ENCODE measurements around the gene MMP2.

- no peak for TF ChIP-seq CTCF (conservative IDR thresholded peaks at IDR 0.05 in 1 of 2, IDR thresholded peaks at IDR 0.05 in 1 of 2; ENCODE audit: low read depth in 1 of 2, low read length in 2 of 2)
- TF ChIP-seq EZH2 (IDR thresholded peaks at IDR 0.05; ENCODE audit: low read length, missing control alignments), result no peak
Observed at GRCh38 chr16:55439101-55439690, 39.8 kb upstream of the MMP2 start.

Data from fibroblast of lung (primary cell).